Activated gamma-delta T cell treated with anti-CD3 and anti-CD28 coated beads, Interleukin-2, amount 50 U/mL, for 16 hours (primary cell): Measurements from ENCODE around the gene PRSS57.
"Not testable (repeated sequence)": the region's sequence is repeated elsewhere in the genome, so short reads cannot be mapped to it uniquely, and the experiment has no call there.

Experiments used
- DNase-seq: peaks from one replicate; pipeline ENCODE4 v3.0.0-alpha.2; 2020; ENCODE audit warnings: low read depth

Gene PRSS57

GRCh38 chr19:695352-695949 is at the start of gene PRSS57:
Gene PRSS57, minus strand, starts transcription at chr19:695452. Its CDS starts 22 bp downstream, at chr19:695430.
- no peak for DNase-seq

GRCh38 chr19:743168-743687 is 48.0 kb upstream of the PRSS57 start:
- no peak for DNase-seq

GRCh38 chr19:742540-743075 is 47.4 kb upstream of the PRSS57 start:
- no peak for DNase-seq

- DNase-seq: no peak
Measured at GRCh38 chr19:741506-742131, 46.4 kb upstream of the PRSS57 start.

DNA sequence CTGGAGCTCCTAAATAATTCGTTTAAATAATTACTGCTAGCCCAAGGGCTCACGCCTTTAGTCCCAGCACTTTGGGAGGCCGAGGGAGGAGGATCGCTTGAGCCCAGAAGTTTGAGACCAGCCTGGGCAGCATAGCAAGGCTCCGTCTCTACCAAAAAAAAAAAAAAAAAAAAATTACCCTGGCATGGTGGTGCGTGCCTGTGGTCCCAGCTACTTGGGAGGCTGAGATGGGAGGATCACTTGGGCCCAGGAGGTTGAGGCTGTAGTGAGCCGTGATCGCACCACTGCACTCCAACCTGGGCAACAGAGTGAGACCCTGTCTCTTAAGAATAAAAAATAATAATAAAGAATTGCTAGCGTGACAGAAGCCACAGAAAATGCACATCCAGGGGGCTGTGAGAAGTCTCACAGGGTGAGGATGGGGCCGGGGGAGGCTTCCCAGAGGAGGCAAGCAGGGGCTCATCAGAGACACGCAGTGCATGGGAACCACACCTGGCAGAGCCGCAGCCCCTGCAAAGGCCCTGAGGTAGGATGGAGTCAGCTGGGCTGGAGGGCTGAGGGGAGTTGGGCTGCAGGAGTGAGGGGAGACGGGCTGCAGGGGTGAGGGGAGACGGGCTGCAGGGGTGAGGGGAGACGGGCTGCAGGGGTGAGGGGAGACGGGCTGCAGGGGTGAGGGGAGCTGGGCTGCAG is 45.7 kb upstream of the PRSS57 start:
- not testable (repeated sequence) for DNase-seq

- no peak for DNase-seq
Measured at GRCh38 chr19:739998-740715, 44.9 kb upstream of the PRSS57 start.

GRCh38 chr19:738509-739128 is 43.4 kb upstream of the PRSS57 start:
- DNase-seq: no peak

- peak; percentile 36 for DNase-seq
Measured at GRCh38 chr19:737591-738093, 42.4 kb upstream of the PRSS57 start.

DNA sequence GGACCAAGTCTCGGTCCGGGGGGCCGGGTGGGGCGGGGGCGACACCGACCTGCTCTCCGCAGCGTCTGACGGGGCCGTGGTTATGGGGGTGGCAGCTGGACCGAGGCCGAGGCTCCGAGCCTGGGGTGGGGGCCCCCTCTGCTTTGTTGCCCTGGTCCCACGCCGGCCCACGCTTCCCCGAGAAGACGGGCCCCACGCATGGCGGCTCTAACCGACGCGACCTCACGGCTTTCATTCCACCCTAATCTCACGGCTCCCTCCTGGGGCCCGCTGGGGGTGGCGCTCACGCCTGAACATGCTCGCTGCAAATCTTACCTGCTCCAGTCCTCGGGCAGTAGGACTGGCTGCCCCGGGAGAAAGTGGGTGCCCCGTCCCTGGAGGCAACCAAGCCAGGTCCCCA is 40.9 kb upstream of the PRSS57 start:
- no peak for DNase-seq

DNA sequence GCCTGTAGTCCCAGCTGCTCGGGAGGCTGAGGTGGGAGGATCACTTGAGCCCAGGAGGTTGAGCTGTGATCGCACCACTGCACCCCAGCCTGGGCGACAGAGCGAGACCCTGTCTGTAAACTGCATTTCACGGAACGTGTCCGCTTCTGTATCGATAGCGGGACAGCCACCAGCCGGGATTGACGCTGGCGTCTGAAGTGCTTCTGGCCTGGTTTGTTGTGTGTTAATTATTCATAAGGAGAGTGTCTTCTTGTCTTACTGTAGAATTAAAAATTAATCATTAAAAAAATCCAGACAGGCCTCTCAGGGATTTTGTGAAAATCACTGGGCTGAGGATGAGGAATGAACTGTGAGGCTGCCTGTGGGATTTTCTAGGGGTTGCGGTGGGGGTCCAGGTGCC is 39.5 kb upstream of the PRSS57 start:
- no peak for DNase-seq

- no peak for DNase-seq
Measured at GRCh38 chr19:732148-733069, 37.2 kb upstream of the PRSS57 start.

DNA sequence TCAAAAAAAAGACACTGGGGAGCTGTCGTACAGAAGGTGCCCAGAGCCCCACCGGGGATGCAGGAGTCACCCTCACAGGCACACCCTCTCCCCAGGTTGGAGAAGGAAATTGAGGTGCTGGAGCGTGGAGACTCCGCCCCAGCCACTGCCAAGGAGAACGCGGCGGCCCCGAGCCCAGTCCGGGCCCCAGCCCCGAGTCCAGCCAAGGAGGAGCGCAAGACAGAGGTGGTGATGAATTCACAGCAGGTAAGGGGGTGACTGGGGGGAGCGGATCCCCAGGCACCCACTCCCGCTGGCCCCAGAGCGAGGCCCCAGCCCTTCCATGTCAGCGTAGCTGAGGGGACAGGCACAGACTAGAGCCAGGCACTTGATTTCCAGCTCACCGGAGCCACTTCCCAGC is 35.7 kb upstream of the PRSS57 start:
- no peak for DNase-seq

- no peak for DNase-seq
Measured at GRCh38 chr19:729965-730668, 34.9 kb upstream of the PRSS57 start.

DNA sequence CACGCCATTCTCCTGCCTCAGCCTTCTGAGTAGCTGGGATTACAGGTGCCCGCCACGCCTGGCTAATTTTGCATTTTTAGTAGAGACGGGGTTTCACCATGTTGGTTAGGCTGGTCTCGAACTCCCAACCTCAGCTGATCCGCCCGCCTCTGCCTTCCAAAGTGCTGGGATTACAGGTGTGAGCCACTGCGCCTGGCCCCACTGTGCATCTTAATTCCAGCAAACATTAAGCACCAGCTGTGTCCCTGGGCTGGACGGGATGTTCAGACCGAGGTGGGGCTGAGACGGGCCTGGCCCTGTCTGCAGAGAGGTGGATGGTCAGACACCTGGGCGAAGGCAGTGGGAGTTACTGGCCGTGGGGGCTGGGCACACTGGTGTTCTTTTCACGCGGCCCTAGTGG is 34.3 kb upstream of the PRSS57 start:
- not testable (repeated sequence) for DNase-seq

GRCh38 chr19:728011-728410 is 32.8 kb upstream of the PRSS57 start:
- DNase-seq: no peak

DNA sequence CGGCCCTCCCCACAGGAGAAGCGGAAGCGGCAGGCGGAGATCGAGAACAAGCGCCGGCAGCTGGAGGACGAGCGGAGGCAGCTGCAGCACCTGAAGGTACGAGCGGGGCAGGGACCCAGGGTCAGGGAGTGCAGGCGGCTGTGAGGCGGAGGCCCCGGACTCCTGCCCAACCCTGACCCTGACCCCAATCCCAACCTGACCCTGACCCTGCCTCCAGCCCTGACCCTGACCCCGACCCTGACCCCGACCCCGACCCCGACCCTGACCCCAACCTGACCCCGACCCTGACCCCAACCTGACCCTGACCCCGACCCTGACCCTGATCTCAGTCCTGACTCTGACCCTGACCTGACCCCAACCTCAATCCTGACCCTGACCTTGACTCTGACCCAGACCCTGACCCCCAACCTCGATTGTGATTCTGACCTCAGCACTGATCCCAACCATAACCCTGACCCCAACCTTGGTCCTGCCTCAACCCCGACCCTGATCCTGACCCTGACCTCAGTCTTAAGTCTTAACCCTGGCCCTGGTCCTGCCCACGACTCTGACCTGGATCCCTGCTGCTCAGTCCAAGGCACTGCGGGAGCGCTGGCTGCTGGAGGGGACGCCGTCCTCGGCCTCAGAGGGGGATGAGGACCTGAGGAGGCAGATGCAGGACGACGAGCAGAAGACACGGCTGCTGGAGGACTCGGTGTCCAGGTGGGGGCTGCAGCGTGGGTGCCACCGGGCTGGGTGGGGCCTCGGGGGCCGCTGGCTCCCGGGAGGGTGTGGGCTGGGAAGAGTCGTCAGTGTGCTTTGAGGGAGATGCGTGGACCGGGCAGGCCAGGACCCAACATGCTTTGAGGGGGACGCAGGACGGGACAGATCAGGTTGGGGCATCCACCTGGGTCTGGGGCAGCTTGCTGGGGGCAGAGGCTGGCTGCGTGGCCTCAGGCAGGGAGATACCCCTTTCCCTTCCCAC is 32.0 kb upstream of the PRSS57 start:
- no peak for DNase-seq

GRCh38 chr19:725461-726089 is 30.3 kb upstream of the PRSS57 start:
- no peak for DNase-seq

- DNase-seq: no peak
Measured at GRCh38 chr19:723714-724113, 28.5 kb upstream of the PRSS57 start.
